Hippocampal formation (tissue), 2 donors: ENCODE results near the gene MRGPRX4.
"Not testable (repeated sequence)": the region's sequence is repeated elsewhere in the genome, so short reads cannot be mapped to it uniquely, and the experiment has no call there.

Experiments
- DNase-seq, 2 donors: peaks; one replicate each; lab custom pipeline; 2025; lab: John Stamatoyannopoulos, UW

MRGPRX4 gene

DNA sequence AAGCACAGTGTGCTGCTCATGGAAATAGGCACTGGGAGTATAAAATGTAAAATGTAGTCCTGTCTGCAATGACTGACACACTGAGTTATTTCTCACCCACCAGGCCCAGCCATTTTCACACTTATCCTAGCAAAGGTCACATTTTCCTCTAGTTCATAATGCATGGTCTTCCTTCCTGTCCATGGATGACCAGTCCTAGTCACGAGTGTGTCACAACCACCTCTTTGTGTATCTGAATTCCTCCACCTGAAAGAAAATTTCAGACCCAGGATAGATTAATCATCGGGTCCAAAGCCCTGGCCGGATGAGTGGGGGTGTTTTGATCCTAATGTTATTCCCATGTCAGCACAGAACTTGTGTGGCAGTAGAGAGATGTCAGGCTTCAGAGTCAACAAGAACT is at the start of gene MRGPRX4:
Gene MRGPRX4 (plus strand): TSS at position 172 of the 400 bp plus-strand sequence. CDS start 420 bp downstream, outside the sequence.
- no peak for DNase-seq

DNA sequence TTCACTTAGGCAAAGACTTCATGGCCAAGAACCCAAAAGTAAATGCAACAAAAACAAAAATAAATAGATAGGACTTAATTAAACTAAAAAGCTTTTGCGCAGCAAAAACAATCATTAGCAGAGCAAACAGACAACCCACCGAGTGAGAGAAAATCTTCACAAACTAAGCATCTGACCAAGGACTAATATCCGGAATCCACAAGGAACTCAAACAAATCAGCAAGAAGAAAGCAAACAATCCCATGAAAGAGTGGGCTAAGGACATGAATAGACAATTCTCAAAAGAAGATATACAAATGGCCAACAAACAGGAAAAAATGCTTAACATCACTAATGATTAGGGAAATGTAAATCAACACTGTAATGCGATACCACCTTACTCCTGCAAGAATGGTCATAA is 41.5 kb upstream of the MRGPRX4 start:
- DNase-seq: not testable (repeated sequence)

DNA sequence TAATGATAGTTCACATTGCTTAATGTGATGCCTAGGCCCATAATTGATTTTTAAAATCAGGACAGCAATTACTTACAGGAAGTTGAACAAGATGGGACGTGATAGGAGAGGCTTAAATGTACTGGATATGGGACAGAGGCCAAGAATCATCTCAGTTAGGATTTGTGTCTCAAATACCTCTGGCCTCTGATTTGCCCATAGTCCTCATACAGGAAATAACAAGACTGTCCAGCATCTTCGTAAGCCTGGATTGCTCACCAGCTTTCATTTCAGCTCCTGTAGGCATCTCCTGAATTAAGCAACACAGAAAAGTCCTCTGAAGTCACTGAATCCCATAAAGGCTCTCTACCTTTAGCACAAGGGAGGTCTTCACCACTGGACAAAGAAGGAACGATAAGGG is 40.3 kb upstream of the MRGPRX4 start, which contains the start of gene MRGPRX3:
Gene MRGPRX3 (plus strand): TSS at position 231 of the 400 bp plus-strand sequence. CDS start 4,632 bp downstream, outside the sequence.
- DNase-seq: no peak

DNA sequence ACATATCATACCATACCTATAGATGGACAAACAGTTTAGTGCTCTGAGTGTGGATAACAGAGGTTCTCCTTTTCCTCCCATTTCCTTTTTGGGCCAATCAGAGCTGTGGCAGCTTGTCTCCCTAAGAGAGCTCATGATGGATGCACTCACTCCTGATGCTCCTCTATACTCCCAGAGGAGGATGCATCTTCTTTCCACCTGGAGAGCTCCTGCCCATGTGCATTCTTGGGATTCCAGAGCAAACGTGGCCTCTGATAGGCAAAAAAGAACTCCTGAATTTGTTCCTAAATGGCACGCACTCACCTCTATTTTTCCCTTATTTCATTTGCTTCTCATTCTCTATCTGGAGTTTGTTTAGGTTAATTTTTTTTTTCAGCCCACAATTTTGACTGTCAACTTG is 37.3 kb upstream of the MRGPRX4 start:
- DNase-seq: no peak

DNA sequence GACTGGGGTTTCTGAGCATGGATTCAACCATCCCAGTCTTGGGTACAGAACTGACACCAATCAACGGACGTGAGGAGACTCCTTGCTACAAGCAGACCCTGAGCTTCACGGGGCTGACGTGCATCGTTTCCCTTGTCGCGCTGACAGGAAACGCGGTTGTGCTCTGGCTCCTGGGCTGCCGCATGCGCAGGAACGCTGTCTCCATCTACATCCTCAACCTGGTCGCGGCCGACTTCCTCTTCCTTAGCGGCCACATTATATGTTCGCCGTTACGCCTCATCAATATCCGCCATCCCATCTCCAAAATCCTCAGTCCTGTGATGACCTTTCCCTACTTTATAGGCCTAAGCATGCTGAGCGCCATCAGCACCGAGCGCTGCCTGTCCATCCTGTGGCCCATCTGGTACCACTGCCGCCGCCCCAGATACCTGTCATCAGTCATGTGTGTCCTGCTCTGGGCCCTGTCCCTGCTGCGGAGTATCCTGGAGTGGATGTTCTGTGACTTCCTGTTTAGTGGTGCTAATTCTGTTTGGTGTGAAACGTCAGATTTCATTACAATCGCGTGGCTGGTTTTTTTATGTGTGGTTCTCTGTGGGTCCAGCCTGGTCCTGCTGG is 35.3 kb upstream of the MRGPRX4 start:
- no peak for DNase-seq

DNA sequence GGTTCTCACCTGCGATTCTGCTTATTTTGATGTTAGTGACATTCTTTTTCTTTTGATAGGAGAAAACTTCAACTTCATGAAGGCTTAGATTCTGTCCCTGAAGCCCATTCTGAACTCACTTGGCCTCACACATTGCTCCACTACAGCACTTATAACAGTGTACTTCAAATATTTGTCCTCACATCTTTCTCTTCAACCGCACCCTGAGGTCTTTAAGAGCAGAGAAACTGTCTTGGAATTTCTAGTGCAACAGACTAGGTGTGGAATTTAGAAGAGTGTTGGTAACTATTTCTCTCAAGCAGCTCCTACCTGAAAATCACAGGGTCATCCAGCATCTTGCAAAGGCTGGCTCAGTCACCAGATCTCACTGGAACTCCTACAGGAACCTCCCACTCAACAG is 32.5 kb upstream of the MRGPRX4 start:
- DNase-seq: no peak

DNA sequence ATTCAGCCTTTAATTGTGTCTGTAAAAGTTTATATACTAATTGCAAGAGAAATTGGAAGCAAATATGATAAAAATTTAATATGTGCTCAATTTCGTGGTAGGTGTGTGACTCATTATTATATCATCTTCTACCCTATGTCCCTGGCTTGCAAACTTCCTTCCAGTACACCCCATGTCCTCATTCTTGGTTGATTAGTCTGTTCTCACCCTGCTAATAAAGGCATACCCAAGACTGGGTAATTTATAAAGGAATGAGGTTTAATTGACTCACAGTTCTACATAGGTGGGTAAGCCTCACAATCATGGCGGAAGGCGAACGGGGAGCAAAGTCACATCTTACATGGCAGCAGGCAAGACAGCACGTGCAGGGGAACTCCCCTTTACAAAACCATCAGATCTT is 28.4 kb upstream of the MRGPRX4 start:
- DNase-seq: no peak

DNA sequence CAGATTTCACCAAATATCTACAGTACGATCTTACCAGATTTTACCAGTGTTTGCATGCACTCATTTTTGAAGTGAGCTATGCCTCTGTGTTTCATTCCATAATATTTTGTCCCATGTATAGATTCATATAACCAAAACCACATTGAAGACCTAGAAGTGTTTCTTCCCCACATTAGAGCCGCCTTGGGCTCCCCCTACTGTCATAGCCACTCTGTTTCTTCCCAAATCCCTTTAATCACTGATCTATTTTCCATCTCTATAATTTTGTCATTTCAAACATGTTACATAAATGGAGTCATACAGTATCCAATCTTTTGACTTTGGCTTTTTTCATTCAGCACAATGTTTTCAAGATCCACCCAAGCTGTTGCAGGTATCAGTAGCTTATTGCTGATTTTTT is 27.6 kb upstream of the MRGPRX4 start:
- no peak for DNase-seq

DNA sequence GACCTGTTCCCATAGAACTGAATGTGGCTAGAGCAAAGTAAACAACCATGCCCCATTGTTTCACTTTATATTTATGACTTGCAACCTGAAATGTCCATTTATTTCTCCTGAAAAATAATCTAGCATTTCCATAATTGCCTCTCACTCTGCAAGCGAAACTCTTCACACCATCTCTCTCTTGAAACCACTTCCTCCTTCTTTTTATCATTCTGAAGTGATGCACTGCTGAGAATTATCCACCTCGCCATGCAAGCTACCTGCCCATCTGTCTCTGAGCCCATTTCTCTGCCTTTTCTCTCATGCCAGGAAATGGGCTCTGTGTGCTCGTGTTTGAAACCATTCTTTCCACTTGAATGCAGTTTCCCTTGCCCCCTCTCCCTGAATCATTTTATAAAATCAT is 26.8 kb upstream of the MRGPRX4 start:
- no peak for DNase-seq

DNA sequence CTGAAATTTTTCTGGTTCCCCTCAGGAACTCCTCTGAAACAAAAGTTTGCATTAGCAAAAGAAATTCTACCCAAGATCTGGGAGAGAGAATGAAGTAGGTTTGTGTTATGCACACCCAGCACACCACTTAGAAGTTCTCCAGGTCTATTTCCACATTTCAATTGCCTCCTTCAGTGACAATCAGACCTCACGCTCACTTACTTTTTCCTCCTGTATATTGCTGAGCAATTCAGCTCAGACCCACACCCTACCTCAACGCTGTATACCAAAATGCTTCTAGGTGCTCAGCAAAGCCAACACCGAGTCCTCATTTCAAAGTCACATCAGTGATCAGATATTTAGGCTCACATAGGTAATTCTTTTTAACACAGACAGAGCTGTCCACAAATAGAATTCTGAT is 21.1 kb upstream of the MRGPRX4 start:
- DNase-seq: no peak

DNA sequence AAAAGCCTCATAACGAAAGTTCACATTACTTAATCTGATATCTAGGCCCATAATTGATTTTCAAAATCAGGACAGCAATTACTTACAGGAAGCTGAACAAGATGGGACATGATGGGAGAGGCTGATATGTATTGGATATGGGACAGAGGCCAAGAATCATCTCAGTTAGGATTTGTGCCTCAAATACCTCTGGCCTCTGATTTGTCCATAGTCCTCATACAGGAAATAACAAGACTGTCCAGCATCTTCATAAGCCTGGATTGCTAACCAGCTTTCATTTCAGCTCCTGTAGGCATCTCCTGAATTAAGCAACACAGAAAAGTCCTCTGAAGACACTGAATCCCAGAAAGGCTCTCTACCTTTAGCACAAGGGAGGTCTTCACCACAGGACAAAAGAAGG is 4.3 kb upstream of the MRGPRX4 start:
- no peak for DNase-seq

DNA sequence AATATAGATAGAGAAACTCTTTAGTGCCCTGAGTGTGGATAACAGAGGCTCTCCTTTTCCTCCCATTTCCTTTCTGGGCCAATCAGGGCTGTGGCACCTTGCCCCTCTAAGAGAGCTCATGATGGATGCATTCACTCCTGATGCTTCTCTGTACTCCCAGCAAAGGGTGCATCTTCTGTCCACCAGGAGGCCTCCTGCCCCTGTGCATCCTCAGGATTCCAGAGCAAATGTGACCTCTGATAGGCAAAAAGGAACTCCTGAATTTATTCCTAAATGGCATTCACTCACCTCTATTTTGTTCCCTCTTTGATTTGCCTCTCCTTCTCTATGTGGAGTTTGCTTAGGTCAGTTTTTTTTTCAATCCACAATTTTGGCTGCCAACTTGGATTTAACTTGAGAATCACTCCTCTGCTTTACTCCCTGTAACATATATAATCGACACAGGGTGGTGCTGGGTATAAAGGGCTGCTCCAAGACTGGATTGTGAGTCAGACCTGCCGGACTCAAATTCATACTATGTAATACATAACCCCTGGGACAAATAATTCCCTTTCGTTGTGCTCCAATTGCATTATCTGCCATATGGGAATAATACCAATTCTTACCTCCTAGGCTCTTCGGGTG is 1.1 kb upstream of the MRGPRX4 start:
- DNase-seq: no peak

DNA sequence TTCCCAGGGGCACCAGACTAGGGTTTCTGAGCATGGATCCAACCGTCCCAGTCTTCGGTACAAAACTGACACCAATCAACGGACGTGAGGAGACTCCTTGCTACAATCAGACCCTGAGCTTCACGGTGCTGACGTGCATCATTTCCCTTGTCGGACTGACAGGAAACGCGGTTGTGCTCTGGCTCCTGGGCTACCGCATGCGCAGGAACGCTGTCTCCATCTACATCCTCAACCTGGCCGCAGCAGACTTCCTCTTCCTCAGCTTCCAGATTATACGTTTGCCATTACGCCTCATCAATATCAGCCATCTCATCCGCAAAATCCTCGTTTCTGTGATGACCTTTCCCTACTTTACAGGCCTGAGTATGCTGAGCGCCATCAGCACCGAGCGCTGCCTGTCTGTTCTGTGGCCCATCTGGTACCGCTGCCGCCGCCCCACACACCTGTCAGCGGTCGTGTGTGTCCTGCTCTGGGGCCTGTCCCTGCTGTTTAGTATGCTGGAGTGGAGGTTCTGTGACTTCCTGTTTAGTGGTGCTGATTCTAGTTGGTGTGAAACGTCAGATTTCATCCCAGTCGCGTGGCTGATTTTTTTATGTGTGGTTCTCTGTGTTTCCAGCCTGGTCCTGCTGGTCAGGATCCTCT is 709 bp downstream of the MRGPRX4 start:
- no peak for DNase-seq

DNA sequence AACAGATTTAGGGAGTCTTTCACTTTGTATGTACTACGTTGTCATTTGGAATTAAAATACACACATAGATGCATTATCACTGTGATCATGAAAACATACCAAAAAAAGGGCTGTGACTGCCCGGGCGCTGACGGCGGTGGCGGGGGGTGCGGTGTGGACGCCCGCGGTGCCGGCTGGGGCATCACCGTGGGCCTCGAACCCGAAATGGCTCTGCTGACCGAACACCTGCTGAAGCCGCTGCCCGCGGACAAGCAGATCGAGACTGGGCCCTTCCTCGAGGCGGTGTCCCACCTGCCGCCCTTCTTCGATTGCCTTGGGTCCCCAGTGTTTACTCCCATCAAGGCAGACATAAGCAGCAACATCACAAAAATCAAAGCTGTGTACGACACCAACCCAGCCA is 16.2 kb downstream of the MRGPRX4 start:
- DNase-seq: no peak

DNA sequence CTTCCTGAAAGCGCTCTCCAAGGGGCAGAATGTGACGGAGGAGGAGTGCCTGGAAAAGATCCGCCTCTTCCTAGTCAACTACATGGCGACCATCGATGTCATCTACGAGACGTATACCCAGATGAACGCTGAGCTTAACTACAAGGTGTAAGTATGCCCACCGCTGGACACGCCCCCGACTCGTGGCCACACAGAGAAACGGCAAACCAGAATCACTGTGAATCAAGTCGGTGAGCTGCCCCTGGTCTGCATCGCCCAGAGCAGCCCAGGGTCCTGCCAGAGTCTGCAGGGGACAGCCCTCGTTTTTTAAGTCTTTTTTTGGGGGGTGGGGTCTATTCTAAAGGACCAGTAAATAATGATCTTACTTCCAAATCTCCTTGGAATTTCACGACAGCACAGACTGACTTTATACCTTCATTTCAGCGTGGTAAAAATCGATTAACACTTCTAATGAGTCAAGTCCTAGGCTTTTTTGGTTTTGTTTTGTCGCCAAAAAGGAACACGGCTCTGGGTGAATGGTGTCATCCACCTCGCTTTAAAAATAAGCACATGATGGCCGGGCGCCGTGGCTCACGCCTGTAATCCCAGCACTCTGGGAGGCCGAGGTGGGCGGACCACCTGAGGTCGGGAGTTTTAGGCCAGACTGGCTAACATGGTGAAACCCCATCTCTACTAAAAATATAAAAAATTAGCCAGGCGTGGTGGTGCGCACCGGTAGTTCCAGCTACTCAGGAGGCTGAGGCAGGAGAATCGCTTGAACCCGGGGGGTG is 17.0 kb downstream of the MRGPRX4 start:
- not testable (repeated sequence) for DNase-seq

DNA sequence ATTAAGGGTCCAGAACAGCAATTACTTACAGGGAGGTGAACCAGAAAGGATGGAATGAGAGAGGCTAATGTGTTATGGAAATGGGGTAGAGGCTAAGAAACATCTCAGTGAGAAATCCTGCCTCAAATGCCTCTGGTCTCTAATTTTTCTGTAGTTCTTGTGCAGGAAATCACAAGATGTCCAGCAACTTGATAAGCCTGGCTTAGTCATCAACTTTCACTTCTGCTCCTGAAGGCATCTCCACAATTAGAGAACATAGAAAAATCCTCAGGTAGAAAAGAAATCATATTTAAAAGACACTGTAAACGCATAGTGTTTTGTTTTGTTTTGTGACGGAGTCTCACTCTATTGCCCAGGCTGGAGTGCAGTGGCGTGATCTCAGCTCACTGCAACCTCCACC is 18.7 kb downstream of the MRGPRX4 start:
- no peak for DNase-seq

DNA sequence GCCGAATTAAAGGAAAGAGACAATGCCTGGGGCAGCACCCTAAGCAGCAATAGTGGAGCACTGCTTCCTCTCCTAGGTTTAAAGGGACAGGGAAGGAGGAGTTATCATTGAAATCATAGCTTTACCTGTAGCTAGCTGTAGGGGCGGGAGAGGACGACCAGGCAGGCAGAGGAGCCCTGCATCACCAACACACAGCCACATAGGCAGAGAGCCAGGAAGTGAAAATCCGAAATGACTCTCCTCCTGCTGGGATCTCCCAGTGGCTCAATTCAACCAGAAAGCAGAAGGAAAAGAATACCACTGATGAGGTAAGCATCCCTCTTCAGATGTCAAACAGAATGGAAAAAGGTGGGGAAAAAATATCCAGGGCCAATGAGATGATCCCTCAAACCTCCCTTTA is 20.4 kb downstream of the MRGPRX4 start:
- no peak for DNase-seq

DNA sequence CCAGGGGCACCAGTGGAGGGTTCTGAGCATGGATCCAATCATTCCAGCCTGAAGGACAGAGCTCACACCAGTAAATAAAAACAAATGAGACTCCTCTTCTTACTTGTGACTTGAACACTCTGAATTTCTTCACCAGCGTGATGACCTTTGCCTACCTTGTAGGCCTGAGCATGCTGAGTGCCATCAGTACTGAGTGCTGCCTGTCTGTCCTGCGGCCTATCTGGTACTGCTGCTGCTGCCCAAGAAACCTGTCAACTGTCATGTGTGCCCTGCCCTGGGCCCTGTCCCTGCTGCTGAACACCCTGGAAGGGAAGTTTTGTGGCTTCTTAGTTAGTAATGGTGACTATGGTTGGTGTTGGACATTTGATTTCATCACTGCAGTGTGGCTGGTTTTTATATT is 23.9 kb downstream of the MRGPRX4 start:
- no peak for DNase-seq

DNA sequence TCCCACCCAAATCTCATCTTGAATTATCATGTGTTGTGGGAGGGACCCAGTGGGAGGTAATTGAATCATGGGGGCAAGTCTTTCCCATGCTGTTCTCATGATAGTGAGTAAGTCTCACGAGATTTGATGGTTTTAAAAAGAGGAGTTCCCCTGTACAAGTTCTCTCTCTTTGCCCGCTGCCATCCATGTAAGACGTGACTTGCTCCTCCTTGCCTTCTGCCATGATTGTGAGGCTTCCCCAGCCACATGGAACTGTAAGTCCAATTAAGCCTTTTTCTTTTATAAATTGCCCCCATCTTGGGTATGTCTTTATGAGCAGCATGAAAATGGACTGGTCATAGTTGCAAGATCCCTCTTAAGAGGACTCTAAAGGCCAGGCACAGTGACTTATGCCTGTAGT is 25.1 kb downstream of the MRGPRX4 start:
- not testable (repeated sequence) for DNase-seq

DNA sequence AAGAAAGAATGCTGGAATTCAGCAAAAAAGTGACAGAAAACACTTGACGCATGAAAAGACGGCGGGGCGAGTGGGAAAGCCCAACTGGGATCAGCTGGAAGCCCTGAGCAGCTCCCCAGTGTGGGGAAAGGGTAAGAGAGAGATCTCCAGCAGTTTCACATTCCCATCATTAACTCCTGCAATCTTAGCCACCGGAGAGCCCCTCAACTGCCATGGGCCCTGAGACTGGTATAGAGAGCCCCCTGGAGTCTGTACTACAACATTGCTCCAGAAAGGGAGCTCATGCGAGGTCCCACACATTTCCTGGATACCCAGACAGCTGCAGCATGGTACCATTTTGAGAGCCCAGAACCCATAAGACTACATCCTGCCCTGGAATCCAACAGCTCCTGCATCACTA is 31.1 kb downstream of the MRGPRX4 start:
- DNase-seq: no peak

DNA sequence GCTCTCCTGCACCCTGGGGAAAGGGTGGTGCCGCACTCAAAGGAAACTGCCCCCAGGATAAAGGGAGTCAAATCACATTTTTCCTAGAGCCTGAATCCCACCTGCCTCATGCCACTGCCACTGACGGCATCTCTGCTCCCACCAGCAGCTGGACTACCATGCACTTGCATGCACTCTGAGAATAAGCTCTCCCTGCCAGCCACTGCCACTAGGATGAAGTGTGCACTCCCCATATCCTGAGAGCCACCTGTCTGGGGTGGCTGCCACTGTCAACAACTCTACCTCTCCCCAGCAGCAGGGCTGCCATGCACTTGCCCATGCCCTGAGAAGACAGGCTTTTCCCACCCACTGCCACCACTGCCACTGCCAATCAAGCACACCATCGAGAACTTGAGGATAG is 31.6 kb downstream of the MRGPRX4 start:
- DNase-seq: no peak

DNA sequence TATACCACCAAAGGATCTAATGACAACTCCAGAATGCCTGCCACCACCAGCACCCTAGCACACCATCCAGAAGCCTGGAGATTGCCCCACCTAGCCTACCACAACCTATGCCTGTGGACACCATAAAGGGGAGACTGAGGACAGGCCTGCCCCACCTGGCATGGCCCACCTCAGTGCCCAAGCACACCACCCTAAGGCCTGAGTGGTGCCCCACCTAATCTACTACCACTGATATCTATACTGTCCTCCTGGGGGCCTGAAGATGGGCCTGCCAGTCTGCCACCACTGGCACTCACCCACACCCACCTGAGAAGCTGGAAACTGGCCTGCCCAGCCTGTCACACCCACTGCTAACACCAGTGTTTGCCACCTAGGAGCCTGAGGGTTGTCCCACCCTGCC is 32.1 kb downstream of the MRGPRX4 start:
- DNase-seq: no peak

DNA sequence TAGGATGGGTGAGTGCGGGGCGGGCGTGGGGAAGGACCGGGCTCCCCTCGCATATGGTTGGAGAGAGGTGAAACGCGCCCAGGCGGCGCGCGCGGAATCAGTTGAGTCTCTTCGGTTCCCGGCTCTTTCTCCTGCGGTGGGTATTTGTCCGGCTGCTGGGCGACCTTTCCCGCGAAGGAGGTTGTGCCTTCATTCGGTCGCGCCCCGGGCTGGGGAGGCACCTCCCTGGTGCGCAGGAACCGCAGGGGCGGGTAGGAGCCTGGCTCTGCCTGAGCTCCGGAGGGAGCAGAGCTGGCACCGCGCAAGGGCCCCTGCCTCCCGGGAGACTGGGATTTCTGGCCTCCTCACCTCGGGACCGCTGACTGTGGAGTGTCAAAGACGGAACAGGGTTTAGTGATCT is 36.4 kb downstream of the MRGPRX4 start:
- no peak for DNase-seq
